OCI-LY1 (cell line): ENCODE data around the gene EPHA4.

Experiments used
- EZH2 ChIP-seq: fragments of 200-600 bp; sonication (generic), shearing (Covaris generic); IDR thresholded peaks from 2 replicates; pipeline ENCODE4 v1.8.0; 2017; ENCODE audit warnings: borderline replicate concordance, mixed run types, mild to moderate bottlenecking, antibody characterized with exemption, low read length, moderate library complexity, mixed read lengths
- TF ChIP-seq, protein P1 (sequence below): fragments of 200-600 bp; sonication (generic), shearing (Covaris generic); IDR thresholded peaks from 2 replicates; pipeline ENCODE4 v1.5.1; 2017; ENCODE audit warnings: mild to moderate bottlenecking, antibody characterized with exemption, low read length, moderate library complexity, mixed read lengths

DNA sequence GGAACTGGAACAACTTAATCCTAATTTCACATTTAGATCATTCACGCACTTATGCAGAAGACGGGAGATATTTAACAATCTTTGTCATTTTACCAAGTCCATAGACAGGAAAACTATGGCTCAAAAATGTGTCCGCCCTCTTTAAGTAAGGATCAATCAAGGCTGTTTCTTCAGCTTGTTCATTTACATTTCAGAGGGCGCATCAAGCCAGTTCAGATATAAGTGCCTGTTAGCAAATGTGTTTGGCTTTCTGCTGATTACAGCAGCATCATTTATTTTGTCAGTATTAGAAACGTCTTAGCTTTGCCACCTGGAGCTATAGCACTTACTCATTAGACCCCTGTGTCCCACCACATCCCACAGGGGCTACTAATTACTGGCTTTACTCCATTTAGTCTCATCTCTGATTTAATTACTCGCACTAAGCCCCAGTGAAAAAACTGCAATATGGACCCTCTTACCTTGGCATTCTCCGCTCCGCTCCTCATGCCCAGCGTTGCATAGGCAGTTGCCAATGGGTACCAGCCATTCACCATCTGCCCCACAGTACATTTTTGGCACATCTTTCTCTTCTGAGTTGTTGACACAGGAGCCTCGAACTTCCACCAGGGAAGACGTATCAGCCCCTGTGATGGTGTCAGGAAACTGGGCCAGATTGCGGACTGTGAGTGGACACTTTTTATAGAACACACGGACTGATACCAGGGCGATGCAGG, 8.7 kb downstream of the EPHA4 start:
- no peak for TF ChIP-seq EZH2
- TF ChIP-seq, protein P1, sequence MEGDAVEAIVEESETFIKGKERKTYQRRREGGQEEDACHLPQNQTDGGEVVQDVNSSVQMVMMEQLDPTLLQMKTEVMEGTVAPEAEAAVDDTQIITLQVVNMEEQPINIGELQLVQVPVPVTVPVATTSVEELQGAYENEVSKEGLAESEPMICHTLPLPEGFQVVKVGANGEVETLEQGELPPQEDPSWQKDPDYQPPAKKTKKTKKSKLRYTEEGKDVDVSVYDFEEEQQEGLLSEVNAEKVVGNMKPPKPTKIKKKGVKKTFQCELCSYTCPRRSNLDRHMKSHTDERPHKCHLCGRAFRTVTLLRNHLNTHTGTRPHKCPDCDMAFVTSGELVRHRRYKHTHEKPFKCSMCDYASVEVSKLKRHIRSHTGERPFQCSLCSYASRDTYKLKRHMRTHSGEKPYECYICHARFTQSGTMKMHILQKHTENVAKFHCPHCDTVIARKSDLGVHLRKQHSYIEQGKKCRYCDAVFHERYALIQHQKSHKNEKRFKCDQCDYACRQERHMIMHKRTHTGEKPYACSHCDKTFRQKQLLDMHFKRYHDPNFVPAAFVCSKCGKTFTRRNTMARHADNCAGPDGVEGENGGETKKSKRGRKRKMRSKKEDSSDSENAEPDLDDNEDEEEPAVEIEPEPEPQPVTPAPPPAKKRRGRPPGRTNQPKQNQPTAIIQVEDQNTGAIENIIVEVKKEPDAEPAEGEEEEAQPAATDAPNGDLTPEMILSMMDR, result no peak
